ENCODE results near the gene ASIP.

The ASIP gene

GRCh38 chr20:34311118-34312023, 70.1 kb downstream of the ASIP start:
- no peak for DNase-seq (ENCODE audit: low read depth in 2 of 2)

- DNase-seq (ENCODE audit: low read depth in 2 of 2), result no peak
These were observed 70.8 kb downstream of the ASIP start for GRCh38 chr20:34312024-34312460.

GRCh38 chr20:34312544-34313217, 71.5 kb downstream of the ASIP start:
- peak; percentile 71 to 80 for DNase-seq (ENCODE audit: low read depth in 2 of 2)

GRCh38 chr20:34315236-34315635, 74.0 kb downstream of the ASIP start:
- no peak for DNase-seq (ENCODE audit: low read depth in 2 of 2)

- no peak for DNase-seq (ENCODE audit: low read depth in 2 of 2)
These were observed 75.1 kb downstream of the ASIP start for GRCh38 chr20:34316196-34316814.

Measured in stimulated activated CD8-positive, alpha-beta memory T cell treated with anti-CD3 and anti-CD28 coated beads, Interleukin-7, amount 100 ng/mL, for 1 hour (primary cell).